HCT116 (cell line): ENCODE data around the gene HEATR5B. TPM values are rescaled to one million over a fixed set of nuclear protein-coding genes. Genes with fewer than 3 reads are reported as not detected.

Experiments used
- ATAC-seq: fragments of 200-7000 bp; cut with Tn5 transposase; 2 replicates; pipeline ENCODE4 v1.9.1; 2020; ENCODE audit warnings: mild to moderate bottlenecking, moderate library complexity
- BruUV-seq: library from RNA; stranded (reverse); fragments of 400-500 nt; replicated peaks from 2 replicates; lab custom pipeline; 2021; lab: Mats Ljungman, UMichigan
- CTCF ChIA-PET: fragments of 300-600 bp; sonication (Branson Sonifier 250); formaldehyde crosslinking; loops from one replicate; lab custom pipeline; 2021; ENCODE audit warnings: antibody characterized with exemption; lab: Charles Lee
- POLR2A ChIA-PET: fragments of 300-600, 350-600 bp; sonication (Branson Sonifier 250); formaldehyde crosslinking; loops from one replicate; lab custom pipeline; 2021; ENCODE audit warnings: antibody characterized with exemption; lab: Charles Lee
- RAD21 ChIA-PET, 2 experiments: fragments of 300-600 bp; sonication (Branson Sonifier 250); formaldehyde crosslinking; loops; one replicate each; lab custom pipeline; 2023; ENCODE audit warnings: low total read pairs in 2 of 2; ENCODE audit not compliant: uncharacterized antibody in 2 of 2, unreplicated experiment in 2 of 2, low non-redundant PET in 1 of 2; lab: Charles Lee
- DNase-seq: peaks from one replicate; pipeline ENCODE4 v3.0.0-alpha.2; 2010; ENCODE audit warnings: low read depth, low spot score
- H2AFZ ChIP-seq: fragments of 200-600 bp; shearing (Covaris generic), sonication (generic); 2 replicates; pipeline ENCODE4 v1.6.1; 2017; ENCODE audit warnings: low read depth, mixed run types, mixed read lengths, antibody characterized with exemption, low read length; ENCODE audit not compliant: poor library complexity, severe bottlenecking
- H3K27ac ChIP-seq: 2 replicates; pipeline ENCODE4 v1.5.1; 2012; ENCODE audit warnings: low read depth, low read length
- H3K27me3 ChIP-seq: fragments of 200-600 bp; sonication (generic); 2 replicates; pipeline ENCODE4 v1.6.1; 2016; ENCODE audit warnings: mixed run types, low read length, mixed read lengths; ENCODE audit not compliant: insufficient read depth
- H3K36me3 ChIP-seq, 2 experiments: fragments of 200-500 bp in 1 of 2; fragments of 200-600 bp in 1 of 2; sonication (Bioruptor generic) in 1 of 2; sonication (generic) in 1 of 2; 2 replicates each; pipeline versions ENCODE4 v1.5.1 to v1.6.1; 2014 to 2016; ENCODE audit warnings: low read length in 2 of 2, inconsistent platforms in 1 of 2, mixed read lengths in 1 of 2, mixed run types in 1 of 2; ENCODE audit not compliant: insufficient read depth in 2 of 2, control insufficient read depth in 1 of 2
- H3K4me1 ChIP-seq, 2 experiments: fragments of 200-600 bp in 1 of 2; sonication (generic) in 1 of 2; 2 replicates each; pipeline versions ENCODE4 v1.5.1 to v1.6.1; 2012 to 2017; ENCODE audit warnings: low read length in 2 of 2, inconsistent platforms in 1 of 2, mild to moderate bottlenecking in 1 of 2, mixed read lengths in 1 of 2, mixed run types in 1 of 2, moderate library complexity in 1 of 2; ENCODE audit not compliant: insufficient read depth in 2 of 2, control insufficient read depth in 1 of 2
- H3K4me2 ChIP-seq: fragments of 200-600 bp; sonication (generic); 2 replicates; pipeline ENCODE4 v1.6.1; 2017; ENCODE audit warnings: mixed run types, low read length, mixed read lengths
- H3K4me3 ChIP-seq, 2 experiments: fragments of 200-600 bp in 1 of 2; sonication (generic) in 1 of 2; replicated peaks in 1 of 2; 2 replicates each; pipeline ENCODE4 v1.5.1; 2011 to 2016; ENCODE audit warnings: low read length in 2 of 2, control low read depth in 1 of 2, low read depth in 1 of 2, mild to moderate bottlenecking in 1 of 2, mixed read lengths in 1 of 2, mixed run types in 1 of 2
- H3K79me2 ChIP-seq: fragments of 200-600 bp; sonication (generic); 2 replicates; pipeline ENCODE4 v1.6.1; 2017; ENCODE audit warnings: mild to moderate bottlenecking, mixed run types, low read length, moderate library complexity, mixed read lengths; ENCODE audit not compliant: insufficient read depth
- H3K9ac ChIP-seq: fragments of 200-600 bp; sonication (generic); 2 replicates; pipeline ENCODE4 v1.6.1; 2016; ENCODE audit warnings: low read length, mixed read lengths
- H3K9me2 ChIP-seq: fragments of 200-600 bp; sonication (generic), shearing (Covaris generic); 2 replicates; pipeline ENCODE4 v1.6.1; 2017; ENCODE audit warnings: mixed run types, mild to moderate bottlenecking, moderate library complexity; ENCODE audit not compliant: insufficient read depth
- H3K9me3 ChIP-seq, 2 experiments: fragments of 200-500 bp in 1 of 2; fragments of 200-600 bp in 1 of 2; sonication (Bioruptor generic) in 1 of 2; sonication (generic) in 1 of 2; 2 replicates each; pipeline ENCODE4 v1.6.1; 2014 to 2017; ENCODE audit warnings: low read length in 2 of 2, mixed read lengths in 2 of 2, inconsistent platforms in 1 of 2, low read depth in 1 of 2, mild to moderate bottlenecking in 1 of 2, mixed run types in 1 of 2, moderate library complexity in 1 of 2; ENCODE audit not compliant: control insufficient read depth in 1 of 2, insufficient read depth in 1 of 2
- H4K20me1 ChIP-seq: fragments of 200-600 bp; sonication (generic), shearing (Covaris generic); 2 replicates; pipeline ENCODE4 v1.6.1; 2017; ENCODE audit warnings: mixed run types, mild to moderate bottlenecking, moderate library complexity; ENCODE audit not compliant: insufficient read depth
- CBX3 ChIP-seq: IDR thresholded peaks from 2 replicates; pipeline ENCODE4 v1.6.1; 2012; ENCODE audit warnings: low read depth
- CEBPB ChIP-seq: IDR thresholded peaks from 2 replicates; pipeline ENCODE4 v1.6.1; 2012; ENCODE audit warnings: low read depth
- CTCF ChIP-seq, 3 experiments: fragments of 200-600 bp in 1 of 3; sonication (generic) in 1 of 3; IDR thresholded peaks in 2 of 3; conservative IDR thresholded peaks in 1 of 3; 2 replicates each; pipeline ENCODE4 v1.5.1; 2012 to 2017; ENCODE audit warnings: low read depth in 2 of 3, low read length in 2 of 3, antibody characterized with exemption in 1 of 3, borderline replicate concordance in 1 of 3, control low read depth in 1 of 3, mild to moderate bottlenecking in 1 of 3, mixed read lengths in 1 of 3, mixed run types in 1 of 3, moderate library complexity in 1 of 3; ENCODE audit not compliant: insufficient read depth in 1 of 3
- ELF1 ChIP-seq: IDR thresholded peaks from 2 replicates; pipeline ENCODE4 v1.6.1; 2012; ENCODE audit warnings: low read depth, borderline replicate concordance
- EZH2phosphoT487 ChIP-seq: fragments of 200-600 bp; IDR thresholded peaks from 2 replicates; pipeline ENCODE4 v1.6.1; 2018; ENCODE audit warnings: antibody characterized with exemption, borderline replicate concordance
- FOSL1 ChIP-seq: IDR thresholded peaks from 2 replicates; pipeline ENCODE4 v1.6.1; 2012; ENCODE audit warnings: low read depth
- JUND ChIP-seq: IDR thresholded peaks from 2 replicates; pipeline ENCODE4 v1.6.1; 2012
- POLR2AphosphoS5 ChIP-seq: IDR thresholded peaks from 2 replicates; pipeline ENCODE4 v1.6.1; 2011; ENCODE audit warnings: mild to moderate bottlenecking, low read depth, low read length, moderate library complexity
- RAD21 ChIP-seq: IDR thresholded peaks from 2 replicates; pipeline ENCODE4 v1.6.1; 2012; ENCODE audit warnings: low read depth, mild to moderate bottlenecking
- REST ChIP-seq: IDR thresholded peaks from 2 replicates; pipeline ENCODE4 v1.6.1; 2012; ENCODE audit warnings: low read depth
- SIN3A ChIP-seq: IDR thresholded peaks from 2 replicates; pipeline ENCODE4 v1.6.1; 2012; ENCODE audit warnings: low read depth
- SP1 ChIP-seq: IDR thresholded peaks from 2 replicates; pipeline ENCODE4 v1.6.1; 2012; ENCODE audit warnings: low read depth
- SRF ChIP-seq: IDR thresholded peaks from 2 replicates; pipeline ENCODE4 v1.6.1; 2012; ENCODE audit warnings: low read depth
- TCF7L2 ChIP-seq: IDR thresholded peaks from 2 replicates; pipeline ENCODE4 v1.7.0; 2011; ENCODE audit warnings: borderline replicate concordance, inconsistent platforms; ENCODE audit not compliant: insufficient read depth, insufficient read length; ENCODE audit errors: extremely low read depth
- YY1 ChIP-seq: IDR thresholded peaks from 2 replicates; pipeline ENCODE4 v1.6.1; 2011; ENCODE audit warnings: low read length, low read depth, moderate library complexity, mild to moderate bottlenecking; ENCODE audit not compliant: insufficient replicate concordance; ENCODE audit errors: extremely low read depth
- intact Hi-C: fragments of 100-400 bp; cut with micrococcal nuclease; formaldehyde crosslinking; loops from 2 replicates; pipeline ENCODE4 v1.10.0; 2022
- total RNA-seq: library from RNA; stranded (reverse); gene quantifications from one replicate; pipeline ENCODE4 v1.2.1, GENCODE V29; 2021; ENCODE audit not compliant: unreplicated experiment

Gene HEATR5B
- total RNA-seq, 1 experiment from 2014 or later = 10.6 TPM

DNA sequence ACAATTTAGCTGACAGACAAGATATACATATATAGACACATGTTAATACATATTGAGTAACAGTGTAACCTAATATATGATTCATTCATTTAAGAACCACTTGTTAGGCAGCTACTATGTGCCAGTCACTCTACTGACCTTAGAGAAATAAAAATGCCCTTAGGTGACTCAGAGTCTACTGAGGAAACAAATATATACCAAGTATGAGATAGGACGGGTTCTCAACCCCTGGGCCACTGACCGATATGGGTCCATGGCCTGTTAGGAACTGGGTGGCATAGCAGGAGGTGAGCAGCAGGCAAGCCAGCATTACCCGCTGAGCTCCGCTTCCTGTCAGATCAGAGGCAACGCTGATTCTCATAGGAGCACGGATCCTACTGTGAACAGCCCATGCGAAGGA lies 132.6 kb downstream of the HEATR5B start:
- CTCF ChIA-PET = no interaction called here

DNA sequence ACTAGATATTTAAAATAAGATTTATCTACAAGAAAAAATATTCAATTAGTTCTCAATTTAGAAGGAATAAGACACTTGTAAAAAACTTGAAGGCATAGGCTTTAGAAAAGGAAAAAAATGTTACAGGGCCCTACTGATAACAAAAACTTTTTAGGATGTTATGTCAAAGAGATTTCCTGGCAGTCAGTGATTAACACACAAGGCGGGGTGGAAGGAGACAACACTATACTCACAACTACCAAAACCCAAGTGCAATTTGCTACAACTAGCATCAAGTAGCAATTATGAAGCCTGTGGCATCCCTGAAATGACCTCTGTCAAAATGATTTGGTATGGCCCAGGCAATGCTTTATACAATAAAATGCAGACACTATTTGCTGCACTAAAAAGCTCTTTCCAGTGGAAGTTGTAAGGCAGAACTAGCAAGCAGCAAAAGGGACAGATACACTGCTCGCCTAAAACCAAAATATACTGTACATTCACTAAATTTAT lies 133.1 kb downstream of the HEATR5B start:
- RAD21 ChIA-PET = no interaction called here
- H3K9me3 ChIP-seq = no peaks in the 10 kb centered on the region
- POLR2A ChIA-PET = no interaction called here
- CTCF ChIA-PET = no interaction called here
- H3K4me2 ChIP-seq = 0 out of 2 replicates have a peak overlapping the region, but pooled peaks have one; percentile 20
- no peak overlapping the region for H3K27ac ChIP-seq
- intact Hi-C loops = no loop called here
- H3K36me3 ChIP-seq = no peaks in the 10 kb centered on the region
- DNase-seq = no peak
- peaks cover 6 to 26% of the 10 kb centered on the region in 2 experiments for H3K4me1 ChIP-seq
- no peak overlapping the region for H2AFZ ChIP-seq
- H3K9me2 ChIP-seq = no peaks in the 10 kb centered on the region
- BruUV-seq = no TSS peak
- ATAC-seq = no peak; the same call in 1 of the 2 replicates
- peaks cover 36% of the 10 kb centered on the region for H3K79me2 ChIP-seq
- no peaks in the 10 kb centered on the region for H3K27me3 ChIP-seq
- no peaks in the 10 kb centered on the region for H4K20me1 ChIP-seq
- no peak overlapping the region for H3K4me3 ChIP-seq
- no peak overlapping the region for H3K9ac ChIP-seq
- TF ChIP-seq YY1 (no peak), CBX3 (no peak), ELF1 (no peak), TCF7L2 (no peak), SIN3A (no peak), JUND (no peak), EZH2phosphoT487 (no peak), REST (no peak), SRF (no peak), POLR2AphosphoS5 (no peak), CTCF (IDR thresholded peaks at IDR 0.05 in 2 of 3, conservative IDR thresholded peaks at IDR 0.05 in 1 of 3; ENCODE audit: borderline replicate concordance in 1 of 3, insufficient read depth in 1 of 3, low read depth in 2 of 3, low read length in 2 of 3) (no peak), CEBPB (no peak), RAD21 (no peak)

More for the DNA sequence above, 132.6 kb downstream of the HEATR5B start:
- Histone ChIP-seq H3K4me3 (no peak overlapping the region), H3K9ac (no peak overlapping the region), H3K27ac (no peak overlapping the region), H3K36me3 (no peaks in the 10 kb centered on the region), H3K4me2 (peak overlapping the region; percentile 20; the same call in 1 of the 2 replicates), H3K4me1 (peaks cover 6 to 26% of the 10 kb centered on the region in 2 experiments), H4K20me1 (no peaks in the 10 kb centered on the region), H3K27me3 (no peaks in the 10 kb centered on the region), H2AFZ (no peak overlapping the region), H3K79me2 (peaks cover 36% of the 10 kb centered on the region), H3K9me2 (no peaks in the 10 kb centered on the region), H3K9me3 (no peaks in the 10 kb centered on the region)
- no peak for TF ChIP-seq YY1
- peak; percentile 39; the same call in 1 of the 2 replicates for TF ChIP-seq JUND
- TF ChIP-seq RAD21 = no peak
- TF ChIP-seq SRF = no peak
- TF ChIP-seq FOSL1 = peak; percentile 10; the same call in 1 of the 2 replicates
- peak; percentile 16; the same call in 1 of the 2 replicates for TF ChIP-seq SP1
- DNase-seq (no peak), ATAC-seq (peak; percentile 67)
- no TSS peak for BruUV-seq
- intact Hi-C loops = no loop called here
- RAD21 ChIA-PET = no interaction called here
- POLR2A ChIA-PET = interaction anchor here (1.0 kb wide), 1 partner anchor 22 kb away, joined by 3 read pairs; no protein-coding TSS in a partner anchor
